H9 (cell line): Measurements from ENCODE around the gene OAS1. TPM values are rescaled to one million over a fixed set of nuclear protein-coding genes. Genes with fewer than 3 reads are reported as not detected.

ENCODE experiments used
- DNase-seq: peaks from one replicate; pipeline ENCODE4 v3.0.0-alpha.2; 2017
- H2AFZ ChIP-seq: one replicate; pipeline ENCODE4 v1.6.1; 2013; ENCODE audit warnings: mild to moderate bottlenecking, low read length, control low read depth, moderate library complexity
- H2AK5ac ChIP-seq: 2 replicates; pipeline ENCODE4 v1.6.1; 2013; ENCODE audit warnings: low read length, control low read depth, mixed read lengths; ENCODE audit not compliant: insufficient read length
- H2BK120ac ChIP-seq: one replicate; pipeline ENCODE4 v1.6.1; 2013; ENCODE audit warnings: low read depth, mild to moderate bottlenecking, low read length, control low read depth, inconsistent platforms; ENCODE audit not compliant: poor library complexity, severe bottlenecking
- H2BK12ac ChIP-seq: 2 replicates; pipeline ENCODE4 v1.6.1; 2013; ENCODE audit warnings: low read length, control low read depth, mixed read lengths, low read depth; ENCODE audit not compliant: insufficient read length
- H2BK15ac ChIP-seq: 2 replicates; pipeline ENCODE4 v1.6.1; 2013; ENCODE audit warnings: low read depth, low read length, control low read depth
- H2BK20ac ChIP-seq: one replicate; pipeline ENCODE4 v1.6.1; 2013; ENCODE audit warnings: low read depth, mild to moderate bottlenecking, low read length, control low read depth, inconsistent platforms; ENCODE audit not compliant: poor library complexity, severe bottlenecking
- H2BK5ac ChIP-seq: 2 replicates; pipeline ENCODE4 v1.6.1; 2013; ENCODE audit warnings: low read length, control low read depth, mixed read lengths; ENCODE audit not compliant: insufficient read length
- H3K14ac ChIP-seq: 2 replicates; pipeline ENCODE4 v1.6.1; 2013; ENCODE audit warnings: low read length, control low read depth; ENCODE audit not compliant: insufficient read depth
- H3K18ac ChIP-seq: 2 replicates; pipeline ENCODE4 v1.6.1; 2013; ENCODE audit warnings: low read depth, mild to moderate bottlenecking, mixed read lengths, low read length, control low read depth; ENCODE audit not compliant: insufficient read length
- H3K23ac ChIP-seq: 2 replicates; pipeline ENCODE4 v1.6.1; 2013; ENCODE audit warnings: low read length, control low read depth, mixed read lengths, low read depth; ENCODE audit not compliant: insufficient read length
- H3K23me2 ChIP-seq: 2 replicates; pipeline ENCODE4 v1.6.1; 2013; ENCODE audit warnings: low read depth, mild to moderate bottlenecking, mixed read lengths, low read length, control low read depth; ENCODE audit not compliant: insufficient read length, poor library complexity, severe bottlenecking
- H3K27ac ChIP-seq: 2 replicates; pipeline ENCODE4 v1.5.1; 2013; ENCODE audit warnings: low read length, control low read depth, mixed read lengths, low read depth; ENCODE audit not compliant: insufficient read length
- H3K27me3 ChIP-seq: 2 replicates; pipeline ENCODE4 v1.6.1; 2013; ENCODE audit warnings: low read length, control low read depth, inconsistent platforms; ENCODE audit not compliant: insufficient read depth
- H3K4ac ChIP-seq: 2 replicates; pipeline ENCODE4 v1.6.1; 2013; ENCODE audit warnings: low read depth, mild to moderate bottlenecking, control low read depth, inconsistent platforms, low read length, moderate library complexity
- H3K4me1 ChIP-seq: 2 replicates; pipeline ENCODE4 v1.6.1; 2013; ENCODE audit warnings: low read length, control low read depth, inconsistent platforms; ENCODE audit not compliant: insufficient read depth
- H3K4me2 ChIP-seq: 2 replicates; pipeline ENCODE4 v1.6.1; 2013; ENCODE audit warnings: low read length, control low read depth, mixed read lengths; ENCODE audit not compliant: insufficient read length, insufficient read depth
- H3K56ac ChIP-seq: 2 replicates; pipeline ENCODE4 v1.6.1; 2013; ENCODE audit warnings: low read depth, mild to moderate bottlenecking, mixed read lengths, low read length, control low read depth; ENCODE audit not compliant: insufficient read length
- H3K79me1 ChIP-seq: 2 replicates; pipeline ENCODE4 v1.6.1; 2013; ENCODE audit warnings: low read depth, mild to moderate bottlenecking, moderate library complexity, low read length, control low read depth, inconsistent platforms; ENCODE audit not compliant: insufficient read depth, poor library complexity, severe bottlenecking
- H3K79me2 ChIP-seq: 2 replicates; pipeline ENCODE4 v1.6.1; 2013; ENCODE audit warnings: low read length, control low read depth, inconsistent platforms; ENCODE audit not compliant: insufficient read depth
- H3K9ac ChIP-seq: 2 replicates; pipeline ENCODE4 v1.6.1; 2013; ENCODE audit warnings: low read length, control low read depth, mixed read lengths; ENCODE audit not compliant: insufficient read length; ENCODE audit errors: extremely low read depth
- H3K9me3 ChIP-seq: one replicate; pipeline ENCODE4 v1.6.1; 2013; ENCODE audit warnings: low read depth, low read length, inconsistent platforms; ENCODE audit not compliant: control insufficient read depth
- H3T11ph ChIP-seq: one replicate; pipeline ENCODE4 v1.6.1; 2013; ENCODE audit warnings: mild to moderate bottlenecking, low read length, control low read depth, inconsistent platforms
- H4K20me1 ChIP-seq: one replicate; pipeline ENCODE4 v1.6.1; 2013; ENCODE audit not compliant: control insufficient read depth, insufficient read length, insufficient read depth
- H4K5ac ChIP-seq: 2 replicates; pipeline ENCODE4 v1.6.1; 2013; ENCODE audit warnings: low read depth, mild to moderate bottlenecking, mixed read lengths, low read length, control low read depth; ENCODE audit not compliant: insufficient read length
- H4K8ac ChIP-seq: replicated peaks from 2 replicates; pipeline ENCODE4 v1.6.1; 2013; ENCODE audit warnings: low read length, control low read depth, mixed read lengths, low read depth; ENCODE audit not compliant: insufficient read length
- H4K91ac ChIP-seq: 2 replicates; pipeline ENCODE4 v1.6.1; 2013; ENCODE audit warnings: low read depth, mild to moderate bottlenecking, moderate library complexity, mixed read lengths, low read length, control low read depth; ENCODE audit not compliant: insufficient read length
- H3K27ac Mint-ChIP-seq, 3 experiments: 2 replicates in 2 of 3; 3 replicates in 1 of 3; pipeline ENCODE4 v1.8.0; 2020 to 2021; ENCODE audit warnings: mixed read lengths in 3 of 3, mild to moderate bottlenecking in 1 of 3, moderate library complexity in 1 of 3
- H3K27me3 Mint-ChIP-seq: 2 replicates; pipeline ENCODE4 v1.8.0; 2021; ENCODE audit warnings: low read depth, mild to moderate bottlenecking, moderate library complexity, mixed read lengths
- H3K36me3 Mint-ChIP-seq, 3 experiments: 2 replicates in 2 of 3; 3 replicates in 1 of 3; pipeline ENCODE4 v1.8.0; 2020 to 2021; ENCODE audit warnings: low read depth in 3 of 3, mixed read lengths in 3 of 3; ENCODE audit not compliant: insufficient read depth in 1 of 3
- H3K4me1 Mint-ChIP-seq, 2 experiments: 2 replicates each; pipeline ENCODE4 v1.8.0; 2020; ENCODE audit warnings: mixed read lengths in 2 of 2
- H3K4me3 Mint-ChIP-seq, 2 experiments: 2 replicates in 1 of 2; 3 replicates in 1 of 2; pipeline ENCODE4 v1.8.0; 2020 to 2021; ENCODE audit warnings: mild to moderate bottlenecking in 2 of 2, mixed read lengths in 2 of 2, moderate library complexity in 1 of 2
- H3K9me3 Mint-ChIP-seq, 2 experiments: 2 replicates in 1 of 2; 3 replicates in 1 of 2; pipeline ENCODE4 v1.8.0; 2020; ENCODE audit warnings: mild to moderate bottlenecking in 2 of 2, mixed read lengths in 2 of 2, moderate library complexity in 1 of 2
- CTCF ChIP-seq: fragments of 200-600 bp; sonication (generic); conservative IDR thresholded peaks from 3 replicates; pipeline ENCODE4 v1.8.0; 2021; ENCODE audit warnings: antibody characterized with exemption, mild to moderate bottlenecking
- whole genome bisulfite sequencing: extraction: QIAGEN DNeasy Blood & Tissue Kit; methylation state at CpG from one replicate; pipeline ENCODE4 v1.1.7; 2013; ENCODE audit warnings: missing lambda C conversion rate, low lambda C conversion rate, mixed read lengths; ENCODE audit not compliant: insufficient read length; ENCODE audit errors: extremely low coverage; 5-methylcytosine and 5-hydroxymethylcytosine counted together
- total RNA-seq: library from RNA; stranded (reverse); gene quantifications from 2 replicates; pipeline ENCODE4 v1.2.1, GENCODE V29; 2021

The OAS1 gene
- total RNA-seq, 1 experiment from 2014 or later: not detected

GRCh38 chr12:112860181-112860580 lies 46.6 kb upstream of the OAS1 start:
- Histone ChIP-seq H3K23me2 (no peaks in the 10 kb centered on the region), H3K14ac (no peak overlapping the region), H3K4ac (no peak overlapping the region), H4K5ac (no peak overlapping the region), H3K79me1 (no peaks in the 10 kb centered on the region), H2AK5ac (no peak overlapping the region), H2BK20ac (no peak overlapping the region), H2BK5ac (no peak overlapping the region), H3K27ac (no peak overlapping the region), H3K9ac (no peak overlapping the region), H4K91ac (no peak overlapping the region), H2BK12ac (no peak overlapping the region), H2BK15ac (no peak overlapping the region), H4K20me1 (no peaks in the 10 kb centered on the region), H3K56ac (no peak overlapping the region), H4K8ac (no peak overlapping the region), H3K9me3 (no peaks in the 10 kb centered on the region), H2BK120ac (no peak overlapping the region), H3K4me2 (no peak overlapping the region), H3K4me1 (no peaks in the 10 kb centered on the region), H3T11ph (no peak overlapping the region), H2AFZ (no peak overlapping the region), H3K79me2 (no peaks in the 10 kb centered on the region), H3K18ac (no peak overlapping the region), H3K27me3 (no peaks in the 10 kb centered on the region), H3K23ac (no peak overlapping the region)
- no peak for TF ChIP-seq CTCF
- no peak for DNase-seq
- peaks cover 15% of the 10 kb centered on the region for H3K27me3 Mint-ChIP-seq
- no peak overlapping the region for H3K27ac Mint-ChIP-seq
- no peak overlapping the region for H3K4me3 Mint-ChIP-seq
- H3K4me1 Mint-ChIP-seq: peaks cover 6 to 10% of the 10 kb centered on the region in 2 experiments
- no CpG with 5 or more reads among the region's 5 CpGs for WGBS
- no peaks in the 10 kb centered on the region for H3K36me3 Mint-ChIP-seq
- no peaks in the 10 kb centered on the region for H3K9me3 Mint-ChIP-seq
